ENCODE results near the gene DROSHA.
"Not testable (repeated sequence)": the region's sequence is repeated elsewhere in the genome, so short reads cannot be mapped to it uniquely, and the experiment has no call there.

DROSHA gene, protein sequence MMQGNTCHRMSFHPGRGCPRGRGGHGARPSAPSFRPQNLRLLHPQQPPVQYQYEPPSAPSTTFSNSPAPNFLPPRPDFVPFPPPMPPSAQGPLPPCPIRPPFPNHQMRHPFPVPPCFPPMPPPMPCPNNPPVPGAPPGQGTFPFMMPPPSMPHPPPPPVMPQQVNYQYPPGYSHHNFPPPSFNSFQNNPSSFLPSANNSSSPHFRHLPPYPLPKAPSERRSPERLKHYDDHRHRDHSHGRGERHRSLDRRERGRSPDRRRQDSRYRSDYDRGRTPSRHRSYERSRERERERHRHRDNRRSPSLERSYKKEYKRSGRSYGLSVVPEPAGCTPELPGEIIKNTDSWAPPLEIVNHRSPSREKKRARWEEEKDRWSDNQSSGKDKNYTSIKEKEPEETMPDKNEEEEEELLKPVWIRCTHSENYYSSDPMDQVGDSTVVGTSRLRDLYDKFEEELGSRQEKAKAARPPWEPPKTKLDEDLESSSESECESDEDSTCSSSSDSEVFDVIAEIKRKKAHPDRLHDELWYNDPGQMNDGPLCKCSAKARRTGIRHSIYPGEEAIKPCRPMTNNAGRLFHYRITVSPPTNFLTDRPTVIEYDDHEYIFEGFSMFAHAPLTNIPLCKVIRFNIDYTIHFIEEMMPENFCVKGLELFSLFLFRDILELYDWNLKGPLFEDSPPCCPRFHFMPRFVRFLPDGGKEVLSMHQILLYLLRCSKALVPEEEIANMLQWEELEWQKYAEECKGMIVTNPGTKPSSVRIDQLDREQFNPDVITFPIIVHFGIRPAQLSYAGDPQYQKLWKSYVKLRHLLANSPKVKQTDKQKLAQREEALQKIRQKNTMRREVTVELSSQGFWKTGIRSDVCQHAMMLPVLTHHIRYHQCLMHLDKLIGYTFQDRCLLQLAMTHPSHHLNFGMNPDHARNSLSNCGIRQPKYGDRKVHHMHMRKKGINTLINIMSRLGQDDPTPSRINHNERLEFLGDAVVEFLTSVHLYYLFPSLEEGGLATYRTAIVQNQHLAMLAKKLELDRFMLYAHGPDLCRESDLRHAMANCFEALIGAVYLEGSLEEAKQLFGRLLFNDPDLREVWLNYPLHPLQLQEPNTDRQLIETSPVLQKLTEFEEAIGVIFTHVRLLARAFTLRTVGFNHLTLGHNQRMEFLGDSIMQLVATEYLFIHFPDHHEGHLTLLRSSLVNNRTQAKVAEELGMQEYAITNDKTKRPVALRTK (N-terminal part only)

DNA sequence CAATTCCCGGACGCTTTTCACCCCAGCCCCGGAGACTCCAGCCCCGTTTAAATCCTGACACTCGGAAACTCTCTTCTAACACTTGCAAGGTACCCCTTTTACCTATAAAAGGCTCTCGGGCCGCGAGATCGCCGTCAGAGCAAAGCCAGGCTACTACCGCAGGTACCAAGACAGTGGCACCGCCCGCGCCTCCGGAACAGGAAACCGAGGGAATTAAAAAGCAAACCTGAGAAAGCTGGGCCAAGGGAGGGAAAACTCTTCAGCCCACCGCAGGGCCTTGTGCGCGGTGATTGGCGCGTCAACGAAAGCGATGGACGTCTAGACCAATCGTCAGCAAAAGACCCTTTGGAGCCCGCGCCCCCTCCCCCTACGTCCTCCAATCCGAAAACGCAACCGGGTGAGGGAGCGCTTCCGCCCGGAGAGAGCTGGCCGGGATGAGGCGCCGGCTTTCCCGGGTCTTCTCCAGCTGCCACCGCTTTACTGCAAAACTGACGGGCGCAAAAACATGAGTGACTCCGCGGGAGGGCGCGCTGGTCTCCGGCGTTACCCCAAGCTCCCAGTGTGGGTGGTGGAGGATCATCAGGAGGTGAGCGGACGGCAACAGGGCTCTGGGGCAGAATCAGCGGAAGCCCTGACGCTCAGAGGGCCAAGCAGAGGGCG, at the start of gene DROSHA, which contains the start of gene C5orf22:
Gene DROSHA, minus strand, starts transcription at position 206 of the 660 bp plus-strand sequence. CDS start 3,034 bp downstream, outside the sequence.
Gene C5orf22, plus strand, starts transcription at position 414 of the 660 bp plus-strand sequence. Its CDS starts 92 bp downstream, at position 506.
- peak; percentile 92 for DNase-seq

DNA sequence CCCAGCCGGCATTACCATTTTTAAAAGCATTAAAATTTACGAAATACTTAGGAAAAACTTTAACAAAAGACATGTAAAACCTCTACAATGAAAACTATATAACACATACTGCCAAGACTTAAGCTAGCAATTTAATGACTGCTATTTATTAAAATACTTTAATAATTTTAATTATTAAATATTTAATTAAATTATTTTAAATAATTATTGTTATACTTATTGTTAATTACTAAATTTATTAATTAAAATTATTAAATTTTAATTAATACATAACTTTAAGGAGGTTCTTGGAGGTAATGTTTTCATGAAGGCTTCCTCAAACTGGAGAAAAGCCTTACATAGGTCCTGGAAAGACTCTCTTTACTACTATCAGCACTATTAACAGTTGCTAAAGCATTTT, 47.7 kb upstream of the DROSHA start:
- DNase-seq: no peak

DNA sequence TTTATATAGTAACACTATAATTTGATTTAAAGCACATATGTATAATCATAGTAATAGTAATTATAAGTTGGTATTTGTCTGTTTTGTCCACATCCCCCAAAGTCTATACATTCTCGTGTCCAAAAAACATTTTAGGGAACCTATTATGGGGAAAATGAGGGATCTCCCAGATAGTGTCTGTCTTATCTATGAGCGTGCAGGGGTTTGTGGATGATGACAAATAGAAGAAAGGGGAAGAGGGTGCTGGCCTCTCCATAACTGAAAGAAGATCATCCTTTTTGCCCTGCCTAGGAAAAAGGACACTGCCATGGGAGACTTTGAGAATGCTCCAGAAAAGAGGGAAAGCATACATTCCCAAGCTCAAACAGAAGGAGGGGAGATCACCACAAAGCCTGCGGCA, 45.5 kb upstream of the DROSHA start:
- DNase-seq: no peak

DNA sequence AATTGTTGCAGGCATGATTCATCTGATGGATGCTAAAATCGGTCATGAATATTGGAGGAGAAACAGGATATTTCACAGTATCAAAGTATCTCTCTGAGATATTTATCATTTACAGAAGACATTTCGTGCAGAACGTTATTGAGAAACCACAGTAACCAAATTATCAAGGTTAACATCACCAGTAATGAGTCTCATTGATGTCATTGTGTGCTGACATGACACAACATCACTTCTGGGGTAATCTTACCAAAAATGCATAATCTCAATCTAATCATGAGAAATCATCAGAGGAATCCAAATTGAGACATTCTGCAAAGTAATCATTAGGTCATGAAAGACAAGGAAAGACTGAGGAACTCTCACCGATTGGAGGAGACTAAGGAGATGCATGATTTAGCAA, 42.9 kb upstream of the DROSHA start:
- no peak for DNase-seq

- DNase-seq: no peak
Observed at GRCh38 chr5:31573494-31574142, 41.7 kb upstream of the DROSHA start.

- no peak for DNase-seq
Observed at GRCh38 chr5:31569068-31569467, 37.2 kb upstream of the DROSHA start.

DNA sequence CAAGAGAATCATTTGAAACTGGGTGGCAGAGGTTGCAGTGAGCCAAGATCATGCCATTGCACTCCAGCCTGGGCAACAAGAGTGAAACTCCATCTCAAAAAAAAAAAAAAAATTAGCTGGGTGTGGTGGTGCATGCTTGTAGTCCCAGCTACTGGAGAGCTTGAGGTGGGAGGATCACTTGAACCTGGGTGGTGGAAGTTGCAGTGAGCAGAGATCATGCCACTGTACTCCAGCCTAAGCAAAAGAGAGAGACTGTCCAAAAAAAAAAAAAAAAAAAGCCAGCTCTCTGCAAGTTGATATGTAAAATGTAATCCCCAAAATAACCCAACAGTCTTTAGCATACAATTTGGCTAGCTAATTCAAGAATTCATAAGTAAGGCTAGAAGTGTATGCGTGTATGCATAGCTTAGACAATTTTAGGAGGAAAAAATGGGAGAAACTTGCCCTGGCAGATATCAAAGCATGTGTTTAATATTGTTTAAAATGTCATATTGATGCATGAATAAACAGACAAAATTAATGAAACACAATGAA, 36.5 kb upstream of the DROSHA start:
- no peak for DNase-seq

DNA sequence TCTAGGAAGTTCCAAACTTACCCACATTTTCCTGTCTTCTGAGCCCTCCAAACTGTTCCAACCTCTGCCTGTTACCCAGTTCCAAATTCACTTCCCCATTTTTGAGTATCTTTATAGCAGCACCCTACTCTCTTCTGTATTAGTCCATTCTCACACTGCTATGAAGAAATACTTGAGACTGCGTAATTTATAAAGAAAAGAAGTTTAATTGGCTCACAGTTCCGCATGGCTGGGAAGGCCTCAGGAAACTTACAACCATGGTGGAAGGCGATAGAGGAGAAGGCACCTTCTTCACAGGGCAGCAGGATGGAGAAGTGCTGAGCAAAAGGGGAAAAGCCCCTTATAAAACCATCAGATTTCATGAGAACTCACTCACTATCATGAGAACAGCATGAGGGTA, 34.5 kb upstream of the DROSHA start:
- DNase-seq: not testable (repeated sequence)

GRCh38 chr5:31563216-31563615, 31.3 kb upstream of the DROSHA start:
- DNase-seq: no peak

GRCh38 chr5:31561946-31562345, 30.1 kb upstream of the DROSHA start:
- DNase-seq: no peak

GRCh38 chr5:31559942-31560341, 28.0 kb upstream of the DROSHA start:
- no peak for DNase-seq

- DNase-seq: no peak
Observed at GRCh38 chr5:31556461-31556860, 24.6 kb upstream of the DROSHA start.

DNA sequence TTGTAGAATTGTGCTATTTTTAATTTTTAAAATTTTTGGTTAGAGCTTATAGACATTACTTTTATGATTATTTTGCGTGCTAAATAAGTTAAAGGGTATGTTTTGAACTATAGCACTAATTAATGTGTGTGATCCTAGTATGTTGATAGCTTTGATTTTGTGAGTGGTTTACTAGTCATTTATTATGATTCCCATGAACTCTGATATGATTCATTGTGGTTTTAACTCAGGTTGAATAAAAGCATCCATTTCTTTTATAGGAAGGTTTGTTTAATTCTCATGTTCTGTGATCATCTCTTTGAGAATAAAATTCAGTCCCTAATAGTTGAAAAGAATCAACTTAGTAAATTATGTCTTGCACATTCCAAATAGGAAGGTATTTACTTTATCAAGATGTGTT, 22.7 kb upstream of the DROSHA start:
- no peak for DNase-seq

- no peak for DNase-seq
Observed at GRCh38 chr5:31553863-31554262, 22.0 kb upstream of the DROSHA start.

- DNase-seq: no peak
Observed at GRCh38 chr5:31551878-31552277, 20.0 kb upstream of the DROSHA start.

DNA sequence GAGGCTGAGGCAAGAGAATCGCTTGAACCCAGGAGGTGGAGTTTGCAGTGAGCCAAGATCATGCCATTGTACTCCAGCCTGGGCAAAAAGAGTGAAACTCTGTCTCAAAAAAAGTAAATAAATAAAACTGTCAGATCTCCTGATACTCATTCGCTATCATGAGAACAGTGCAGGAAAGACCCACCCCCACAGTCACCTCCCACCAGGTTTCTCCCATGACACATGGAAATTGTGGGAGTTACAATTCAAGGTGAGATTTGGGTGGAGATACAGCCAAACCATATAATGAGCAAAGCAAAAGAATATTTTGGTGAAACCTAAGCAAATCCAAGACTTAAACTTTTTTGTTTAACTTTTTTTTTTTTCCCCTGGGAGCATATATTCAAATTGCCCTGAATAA, 17.2 kb upstream of the DROSHA start:
- not testable (repeated sequence) for DNase-seq

GRCh38 chr5:31537851-31538250, 6.0 kb upstream of the DROSHA start:
- DNase-seq: no peak

GRCh38 chr5:31537349-31537748, 5.5 kb upstream of the DROSHA start:
- DNase-seq: no peak

DNA sequence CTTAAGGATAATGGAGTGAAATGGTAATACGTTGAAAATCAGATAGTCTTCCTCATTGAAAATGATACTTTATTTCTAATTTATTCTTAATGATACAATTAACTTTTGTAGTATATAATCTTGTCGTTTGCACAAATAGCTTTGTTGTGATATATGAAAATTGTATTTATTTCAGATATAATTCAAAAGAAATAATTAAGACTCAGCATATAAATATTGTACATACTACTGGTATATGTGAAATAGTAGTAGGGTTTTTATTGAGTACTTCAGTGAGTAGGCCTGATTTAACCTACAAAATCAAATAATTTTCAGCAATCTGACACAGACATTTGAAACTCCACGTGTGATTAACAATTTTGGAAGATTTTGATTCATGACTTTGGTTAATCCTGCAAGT, 5.0 kb upstream of the DROSHA start:
- DNase-seq: no peak

- no peak for DNase-seq
Observed at GRCh38 chr5:31534527-31535046, 2.7 kb upstream of the DROSHA start.

- DNase-seq: peak; percentile 26
Observed at GRCh38 chr5:31531543-31531887, 378 bp downstream of the DROSHA start.
